Measurements from ENCODE around the gene SLIT1.
A peak's percentile ranks its signal among the peaks of the same experiment; 100 is the strongest.

SLIT1 gene

GRCh38 chr10:97039538-97040247 lies 146.1 kb downstream of the SLIT1 start:
- no peaks in the 10 kb centered on the region for H3K79me2 ChIP-seq (ENCODE audit: control insufficient read depth, insufficient read depth, low read length)
- H3K18ac ChIP-seq (ENCODE audit: low read length), result no peak overlapping the region
- no peak overlapping the region for H3K4me3 ChIP-seq (ENCODE audit: low read length)
- no peaks in the 10 kb centered on the region for H3K4me1 ChIP-seq (ENCODE audit: control insufficient read depth, low read depth, low read length)
- H3K27me3 ChIP-seq (ENCODE audit: insufficient read depth, low read length, poor library complexity), result no peaks in the 10 kb centered on the region
- H3K79me1 ChIP-seq (ENCODE audit: low read length), result no peaks in the 10 kb centered on the region
- no peak overlapping the region for H3K56ac ChIP-seq (ENCODE audit: low read length)
- no CpG with 5 or more reads among the region's 16 CpGs for WGBS (ENCODE audit: extremely low coverage, insufficient coverage, low lambda C conversion rate)
- H3K4ac ChIP-seq (ENCODE audit: low read depth, low read length), result no peak overlapping the region
- no peak overlapping the region for H2AK5ac ChIP-seq (ENCODE audit: low read length)
- H3K9ac ChIP-seq (ENCODE audit: low read length), result no peak overlapping the region
- H3K23ac ChIP-seq (ENCODE audit: low read length), result no peak overlapping the region
- H4K8ac ChIP-seq (ENCODE audit: low read depth, low read length), result no peak overlapping the region
- H3K27ac ChIP-seq (ENCODE audit: low read depth, low read length), result no peak overlapping the region
- no peaks in the 10 kb centered on the region for H3K36me3 ChIP-seq (ENCODE audit: control insufficient read depth, insufficient read depth, low read length)
- H3K4me2 ChIP-seq (ENCODE audit: low read length), result no peak overlapping the region
- no peak overlapping the region for H2BK5ac ChIP-seq (ENCODE audit: low read length)
- H2BK120ac ChIP-seq (ENCODE audit: low read depth, low read length), result no peak overlapping the region
- H4K5ac ChIP-seq (ENCODE audit: low read length), result no peak overlapping the region
- H2BK15ac ChIP-seq (replicated peaks; ENCODE audit: low read depth), result no peak overlapping the region
- DNase-seq, result no peak

GRCh38 chr10:97038688-97039087 lies 147.1 kb downstream of the SLIT1 start:
- no peak overlapping the region for H4K5ac ChIP-seq (ENCODE audit: low read length)
- no peak overlapping the region for H2BK120ac ChIP-seq (ENCODE audit: low read depth, low read length)
- no peaks in the 10 kb centered on the region for H3K79me1 ChIP-seq (ENCODE audit: low read length)
- H2AK5ac ChIP-seq (ENCODE audit: low read length), result no peak overlapping the region
- no peak overlapping the region for H3K4me3 ChIP-seq (ENCODE audit: low read length)
- no peak overlapping the region for H4K8ac ChIP-seq (ENCODE audit: low read depth, low read length)
- no peaks in the 10 kb centered on the region for H3K79me2 ChIP-seq (ENCODE audit: control insufficient read depth, insufficient read depth, low read length)
- H3K56ac ChIP-seq (ENCODE audit: low read length), result no peak overlapping the region
- H3K23ac ChIP-seq (ENCODE audit: low read length), result no peak overlapping the region
- no peak overlapping the region for H3K4me2 ChIP-seq (ENCODE audit: low read length)
- H2BK15ac ChIP-seq (replicated peaks; ENCODE audit: low read depth), result no peak overlapping the region
- H3K27me3 ChIP-seq (ENCODE audit: insufficient read depth, low read length, poor library complexity), result no peaks in the 10 kb centered on the region
- no peak overlapping the region for H2BK5ac ChIP-seq (ENCODE audit: low read length)
- H3K27ac ChIP-seq (ENCODE audit: low read depth, low read length), result no peak overlapping the region
- no peaks in the 10 kb centered on the region for H3K4me1 ChIP-seq (ENCODE audit: control insufficient read depth, low read depth, low read length)
- DNase-seq, result no peak
- H3K36me3 ChIP-seq (ENCODE audit: control insufficient read depth, insufficient read depth, low read length), result no peaks in the 10 kb centered on the region
- no peak overlapping the region for H3K4ac ChIP-seq (ENCODE audit: low read depth, low read length)
- no peak overlapping the region for H3K18ac ChIP-seq (ENCODE audit: low read length)
- no CpG with 5 or more reads among the region's 7 CpGs for WGBS (ENCODE audit: extremely low coverage, insufficient coverage, low lambda C conversion rate)
- no peak overlapping the region for H3K9ac ChIP-seq (ENCODE audit: low read length)

GRCh38 chr10:97037365-97038361 lies 148.1 kb downstream of the SLIT1 start:
- Histone ChIP-seq H3K27me3 (ENCODE audit: insufficient read depth, low read length, poor library complexity) (no peaks in the 10 kb centered on the region), H3K4me1 (ENCODE audit: control insufficient read depth, low read depth, low read length) (no peaks in the 10 kb centered on the region), H3K79me1 (ENCODE audit: low read length) (no peaks in the 10 kb centered on the region), H3K27ac (ENCODE audit: low read depth, low read length) (no peak overlapping the region), H2BK120ac (ENCODE audit: low read depth, low read length) (no peak overlapping the region), H3K79me2 (ENCODE audit: control insufficient read depth, insufficient read depth, low read length) (no peaks in the 10 kb centered on the region), H3K4me3 (ENCODE audit: low read length) (no peak overlapping the region), H3K56ac (ENCODE audit: low read length) (peak overlapping the region; percentile 73), H2BK15ac (replicated peaks; ENCODE audit: low read depth) (no peak overlapping the region), H3K36me3 (ENCODE audit: control insufficient read depth, insufficient read depth, low read length) (no peaks in the 10 kb centered on the region), H4K5ac (ENCODE audit: low read length) (no peak overlapping the region), H2BK5ac (ENCODE audit: low read length) (no peak overlapping the region), H3K4ac (ENCODE audit: low read depth, low read length) (no peak overlapping the region), H3K9ac (ENCODE audit: low read length) (peak overlapping the region; percentile 35), H3K18ac (ENCODE audit: low read length) (no peak overlapping the region), H3K4me2 (ENCODE audit: low read length) (peak overlapping the region; percentile 73), H2AK5ac (ENCODE audit: low read length) (no peak overlapping the region), H3K23ac (ENCODE audit: low read length) (no peak overlapping the region), H4K8ac (ENCODE audit: low read depth, low read length) (no peak overlapping the region)
- peak; percentile 95 for DNase-seq
- WGBS (ENCODE audit: extremely low coverage, insufficient coverage, low lambda C conversion rate), result no CpG with 5 or more reads among the region's 30 CpGs

- Histone ChIP-seq H2AK5ac (ENCODE audit: low read length) (no peak overlapping the region), H3K4me1 (ENCODE audit: control insufficient read depth, low read depth, low read length) (no peaks in the 10 kb centered on the region), H4K5ac (ENCODE audit: low read length) (no peak overlapping the region), H3K27ac (ENCODE audit: low read depth, low read length) (no peak overlapping the region), H3K79me2 (ENCODE audit: control insufficient read depth, insufficient read depth, low read length) (no peaks in the 10 kb centered on the region), H2BK120ac (ENCODE audit: low read depth, low read length) (no peak overlapping the region), H3K23ac (ENCODE audit: low read length) (no peak overlapping the region), H3K56ac (ENCODE audit: low read length) (no peak overlapping the region), H4K8ac (ENCODE audit: low read depth, low read length) (no peak overlapping the region), H3K36me3 (ENCODE audit: control insufficient read depth, insufficient read depth, low read length) (no peaks in the 10 kb centered on the region), H3K27me3 (ENCODE audit: insufficient read depth, low read length, poor library complexity) (no peaks in the 10 kb centered on the region), H3K79me1 (ENCODE audit: low read length) (no peaks in the 10 kb centered on the region), H3K9ac (ENCODE audit: low read length) (no peak overlapping the region), H2BK15ac (replicated peaks; ENCODE audit: low read depth) (no peak overlapping the region), H3K4me3 (ENCODE audit: low read length) (no peak overlapping the region), H3K18ac (ENCODE audit: low read length) (no peak overlapping the region), H2BK5ac (ENCODE audit: low read length) (no peak overlapping the region), H3K4me2 (ENCODE audit: low read length) (no peak overlapping the region), H3K4ac (ENCODE audit: low read depth, low read length) (no peak overlapping the region)
- no CpG with 5 or more reads among the region's 18 CpGs for WGBS (ENCODE audit: extremely low coverage, insufficient coverage, low lambda C conversion rate)
- no peak for DNase-seq
Observed at GRCh38 chr10:97034958-97035769, 150.6 kb downstream of the SLIT1 start.

GRCh38 chr10:97034301-97034700 lies 151.5 kb downstream of the SLIT1 start:
- Histone ChIP-seq H3K56ac (ENCODE audit: low read length) (no peak overlapping the region), H2BK15ac (replicated peaks; ENCODE audit: low read depth) (no peak overlapping the region), H4K5ac (ENCODE audit: low read length) (no peak overlapping the region), H3K4me3 (ENCODE audit: low read length) (no peak overlapping the region), H3K4me2 (ENCODE audit: low read length) (no peak overlapping the region), H2AK5ac (ENCODE audit: low read length) (no peak overlapping the region), H4K8ac (ENCODE audit: low read depth, low read length) (no peak overlapping the region), H3K23ac (ENCODE audit: low read length) (no peak overlapping the region), H3K9ac (ENCODE audit: low read length) (no peak overlapping the region), H3K18ac (ENCODE audit: low read length) (no peak overlapping the region), H3K4ac (ENCODE audit: low read depth, low read length) (no peak overlapping the region), H3K79me2 (ENCODE audit: control insufficient read depth, insufficient read depth, low read length) (no peaks in the 10 kb centered on the region), H2BK5ac (ENCODE audit: low read length) (no peak overlapping the region), H3K4me1 (ENCODE audit: control insufficient read depth, low read depth, low read length) (no peaks in the 10 kb centered on the region), H2BK120ac (ENCODE audit: low read depth, low read length) (no peak overlapping the region), H3K27ac (ENCODE audit: low read depth, low read length) (no peak overlapping the region), H3K79me1 (ENCODE audit: low read length) (no peaks in the 10 kb centered on the region), H3K27me3 (ENCODE audit: insufficient read depth, low read length, poor library complexity) (no peaks in the 10 kb centered on the region), H3K36me3 (ENCODE audit: control insufficient read depth, insufficient read depth, low read length) (no peaks in the 10 kb centered on the region)
- no peak for DNase-seq
- WGBS (ENCODE audit: extremely low coverage, insufficient coverage, low lambda C conversion rate), result no CpG with 5 or more reads among the region's 7 CpGs
